Calu3 (cell line): ENCODE measurements around the gene CYP27C1. TPM values are rescaled to one million over a fixed set of nuclear protein-coding genes. Genes with fewer than 3 reads are reported as not detected.

ENCODE experiments used
- BruUV-seq: library from RNA; stranded (reverse); fragments of 400-500 nt; replicated peaks from 2 replicates; lab custom pipeline; 2021; lab: Mats Ljungman, UMichigan
- CTCF ChIA-PET: fragments of 300-600 bp; sonication (Branson Sonifier 250); formaldehyde crosslinking; loops from one replicate; lab custom pipeline; 2022; ENCODE audit warnings: antibody characterized with exemption; lab: Charles Lee
- DNase-seq: peaks from one replicate; pipeline ENCODE4 v3.0.0; 2022
- H3K27ac Mint-ChIP-seq: one replicate; pipeline ENCODE4 v1.8.0; 2022; ENCODE audit warnings: mixed read lengths; ENCODE audit not compliant: unreplicated experiment
- H3K27me3 Mint-ChIP-seq: one replicate; pipeline ENCODE4 v1.8.0; 2022; ENCODE audit warnings: mixed read lengths; ENCODE audit not compliant: unreplicated experiment
- H3K36me3 Mint-ChIP-seq: one replicate; pipeline ENCODE4 v1.8.0; 2022; ENCODE audit warnings: mild to moderate bottlenecking, moderate library complexity, mixed read lengths; ENCODE audit not compliant: insufficient read depth, unreplicated experiment
- H3K4me1 Mint-ChIP-seq: one replicate; pipeline ENCODE4 v1.8.0; 2022; ENCODE audit warnings: mild to moderate bottlenecking, low read depth, mixed read lengths; ENCODE audit not compliant: unreplicated experiment
- H3K4me3 Mint-ChIP-seq: one replicate; pipeline ENCODE4 v1.8.0; 2022; ENCODE audit warnings: mild to moderate bottlenecking, low read depth, moderate library complexity, mixed read lengths; ENCODE audit not compliant: unreplicated experiment
- H3K9me3 Mint-ChIP-seq: one replicate; pipeline ENCODE4 v1.8.0; 2022; ENCODE audit warnings: low read depth, mixed read lengths; ENCODE audit not compliant: unreplicated experiment
- CTCF ChIP-seq: fragments of 200-600 bp; IDR thresholded peaks from one replicate; pipeline ENCODE4 v1.8.0; 2022; ENCODE audit warnings: antibody characterized with exemption; ENCODE audit not compliant: unreplicated experiment
- intact Hi-C: fragments of 100-400 bp; cut with micrococcal nuclease; formaldehyde crosslinking; loops from one replicate; pipeline ENCODE4 v1.10.0; 2022; ENCODE audit not compliant: unreplicated experiment
- total RNA-seq: library from RNA; stranded (reverse); gene quantifications from 2 replicates; pipeline ENCODE4 v1.2.3, GENCODE V29; 2022

CYP27C1 gene
- total RNA-seq, 1 experiment from 2014 or later = 0.07 TPM

GRCh38 chr2:127177617-127178263 is 42.4 kb downstream of the CYP27C1 start:
- Mint-ChIP-seq H3K4me3 (no peak overlapping the region), H3K27me3 (peaks cover 52% of the 10 kb centered on the region), H3K27ac (no peak overlapping the region), H3K36me3 (no peaks in the 10 kb centered on the region), H3K4me1 (peaks cover 9% of the 10 kb centered on the region), H3K9me3 (peaks cover 4% of the 10 kb centered on the region)
- DNase-seq = no peak
- TF ChIP-seq CTCF = no peak
- BruUV-seq = no TSS peak
- CTCF ChIA-PET = interaction anchor here (1.1 kb wide), 1 partner anchor 10 kb away, joined by 3 read pairs; no protein-coding TSS in a partner anchor
- intact Hi-C loops = no loop called here

- CTCF ChIA-PET = no interaction called here
- no peak for DNase-seq
- Mint-ChIP-seq H3K27ac (no peak overlapping the region), H3K27me3 (peaks cover 52% of the 10 kb centered on the region), H3K4me1 (peaks cover 9% of the 10 kb centered on the region), H3K36me3 (no peaks in the 10 kb centered on the region), H3K9me3 (peaks cover 4% of the 10 kb centered on the region), H3K4me3 (no peak overlapping the region)
- intact Hi-C loops = no loop called here
- no TSS peak for BruUV-seq
- no peak for TF ChIP-seq CTCF
Observed at GRCh38 chr2:127176371-127177311, 43.5 kb downstream of the CYP27C1 start.

DNA sequence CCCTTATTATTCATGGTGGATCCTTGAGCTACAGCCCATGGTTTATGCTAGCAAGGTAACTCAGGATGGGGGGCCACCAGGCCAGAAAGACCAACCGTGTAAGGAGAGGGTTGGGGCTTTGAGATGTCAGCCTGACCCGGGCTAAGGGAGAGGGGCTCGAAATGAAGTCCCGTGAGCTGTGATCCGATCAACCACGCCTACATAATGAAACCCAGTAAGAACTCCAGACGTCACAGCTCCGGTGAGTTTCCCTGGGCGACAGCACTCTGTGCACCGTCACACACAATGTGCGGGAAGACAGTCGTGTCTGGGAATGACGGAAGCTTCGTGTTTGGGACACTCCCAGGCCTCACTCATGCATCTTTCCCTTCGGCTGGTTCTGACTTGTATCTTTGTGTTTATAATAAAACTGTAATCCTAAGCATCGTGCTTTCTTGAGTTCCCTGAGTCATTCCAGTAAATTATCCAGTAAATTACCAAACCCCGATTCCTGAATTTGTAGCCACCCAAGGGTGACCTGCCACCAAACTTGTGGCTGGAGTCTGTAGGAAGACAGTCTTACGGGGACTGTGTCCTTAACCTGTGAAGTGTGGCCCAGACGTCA is 44.2 kb downstream of the CYP27C1 start:
- intact Hi-C loops = no loop called here
- CTCF ChIA-PET = no interaction called here
- no TSS peak for BruUV-seq
- Mint-ChIP-seq H3K4me3 (no peak overlapping the region), H3K36me3 (no peaks in the 10 kb centered on the region), H3K27me3 (peaks cover 47% of the 10 kb centered on the region), H3K27ac (no peak overlapping the region), H3K4me1 (peaks cover 15% of the 10 kb centered on the region), H3K9me3 (peaks cover 4% of the 10 kb centered on the region)
- no peak for DNase-seq
- TF ChIP-seq CTCF = no peak

GRCh38 chr2:127175041-127175721 is 44.9 kb downstream of the CYP27C1 start:
- DNase-seq = no peak
- Mint-ChIP-seq H3K27me3 (peaks cover 40% of the 10 kb centered on the region), H3K27ac (no peak overlapping the region), H3K4me1 (peaks cover 22% of the 10 kb centered on the region), H3K36me3 (no peaks in the 10 kb centered on the region), H3K9me3 (no peaks in the 10 kb centered on the region), H3K4me3 (no peak overlapping the region)
- BruUV-seq = no TSS peak
- TF ChIP-seq CTCF = no peak
- CTCF ChIA-PET = no interaction called here
- intact Hi-C loops = no loop called here
